PC-9 (cell line): ENCODE data around the gene UBN1. TPM values are rescaled to one million over a fixed set of nuclear protein-coding genes. Genes with fewer than 3 reads are reported as not detected.

Source experiments
- BruUV-seq: library from RNA; stranded (reverse); fragments of 400-500 nt; replicated peaks from 2 replicates; lab custom pipeline; 2021; lab: Mats Ljungman, UMichigan
- CTCF ChIA-PET: fragments of 300-600 bp; sonication (Branson Sonifier 250); formaldehyde crosslinking; loops from one replicate; lab custom pipeline; 2022; ENCODE audit warnings: antibody characterized with exemption; lab: Charles Lee
- POLR2A ChIA-PET: fragments of 300-600 bp; sonication (Branson Sonifier 250); formaldehyde crosslinking; loops from one replicate; lab custom pipeline; 2022; ENCODE audit warnings: antibody characterized with exemption; ENCODE audit not compliant: unreplicated experiment; lab: Charles Lee
- DNase-seq, 2 experiments: peaks; one replicate each; pipeline versions ENCODE4 v3.0.0 to v3.0.0-alpha.2; 2015 to 2022; ENCODE audit warnings: mixed read lengths in 1 of 2
- H2AFZ ChIP-seq: fragments of 200-600 bp; sonication (generic); 2 replicates; pipeline ENCODE4 v1.8.1; 2017; ENCODE audit warnings: antibody characterized with exemption
- H3F3A ChIP-seq: fragments of 200-600 bp; sonication (generic); 2 replicates; pipeline ENCODE4 v1.8.1; 2017; ENCODE audit warnings: antibody characterized with exemption, mild to moderate bottlenecking, low read depth; ENCODE audit not compliant: insufficient read depth
- H3K27ac ChIP-seq: fragments of 200-600 bp; sonication (generic); 2 replicates; pipeline ENCODE4 v1.6.1; 2016; ENCODE audit warnings: mixed run types
- H3K27me3 ChIP-seq: fragments of 200-600 bp; sonication (generic); 2 replicates; pipeline ENCODE4 v1.6.1; 2016; ENCODE audit warnings: low read depth, mixed run types; ENCODE audit not compliant: insufficient read depth
- H3K36me3 ChIP-seq: fragments of 200-600 bp; sonication (generic); 2 replicates; pipeline ENCODE4 v1.6.1; 2016; ENCODE audit warnings: low read depth, mixed run types
- H3K4me1 ChIP-seq: fragments of 200-600 bp; sonication (generic); replicated peaks from 2 replicates; pipeline ENCODE4 v1.6.1; 2016; ENCODE audit warnings: mixed run types; ENCODE audit not compliant: insufficient read depth
- H3K4me2 ChIP-seq: fragments of 200-600 bp; sonication (generic); 2 replicates; pipeline ENCODE4 v1.6.1; 2017; ENCODE audit warnings: mixed run types
- H3K4me3 ChIP-seq: fragments of 200-600 bp; sonication (generic); 2 replicates; pipeline ENCODE4 v1.6.1; 2016; ENCODE audit warnings: mixed run types
- H3K79me2 ChIP-seq: fragments of 200-600 bp; sonication (generic); 2 replicates; pipeline ENCODE4 v1.6.1; 2017; ENCODE audit warnings: low read depth, mixed run types
- H3K9me2 ChIP-seq: fragments of 200-600 bp; sonication (generic); 2 replicates; pipeline ENCODE4 v1.8.1; 2017; ENCODE audit warnings: mild to moderate bottlenecking; ENCODE audit not compliant: insufficient read depth
- H3K9me3 ChIP-seq: fragments of 200-600 bp; sonication (generic); 2 replicates; pipeline ENCODE4 v1.8.1; 2016; ENCODE audit warnings: low read depth; ENCODE audit not compliant: insufficient read depth
- H4K20me1 ChIP-seq: fragments of 200-600 bp; sonication (generic); 2 replicates; pipeline ENCODE4 v1.8.1; 2017; ENCODE audit not compliant: insufficient read depth
- CTCF ChIP-seq: fragments of 200-600 bp; sonication (generic); conservative IDR thresholded peaks from 2 replicates; pipeline ENCODE4 v1.6.1; 2017; ENCODE audit warnings: mixed run types, antibody characterized with exemption, mild to moderate bottlenecking, moderate library complexity
- EZH2 ChIP-seq: fragments of 200-600 bp; sonication (generic); IDR thresholded peaks from 2 replicates; pipeline ENCODE4 v1.8.0; 2017; ENCODE audit warnings: antibody characterized with exemption, low read depth
- intact Hi-C: fragments of 100-400 bp; cut with micrococcal nuclease; formaldehyde crosslinking; loops from one replicate; pipeline ENCODE4 v1.10.0; 2022; ENCODE audit not compliant: unreplicated experiment
- total RNA-seq: library from RNA; stranded (reverse); gene quantifications from 2 replicates; pipeline ENCODE4 v1.2.3, GENCODE V29; 2021

The UBN1 gene
- total RNA-seq, 1 experiment from 2014 or later: 44.1 TPM

- no peak for DNase-seq
- Histone ChIP-seq H3K79me2 (no peaks in the 10 kb centered on the region), H3K27me3 (no peaks in the 10 kb centered on the region), H3K9me2 (no peaks in the 10 kb centered on the region), H3K4me3 (no peak overlapping the region), H4K20me1 (peaks cover 26% of the 10 kb centered on the region), H3K9me3 (no peaks in the 10 kb centered on the region), H2AFZ (no peak overlapping the region), H3K36me3 (peaks cover 22% of the 10 kb centered on the region; the same call in 1 of the 2 replicates), H3F3A (peaks cover 31% of the 10 kb centered on the region), H3K27ac (no peak overlapping the region), H3K4me1 (peaks cover 19% of the 10 kb centered on the region), H3K4me2 (no peak overlapping the region)
- intact Hi-C loops: no loop called here
- ChIA-PET CTCF (no interaction called here), POLR2A (interaction anchor here (0.6 kb wide), 2 partner anchors 212 to 286 kb away, joined by 3 to 4 read pairs; no protein-coding TSS in a partner anchor)
- BruUV-seq: no TSS peak
- no peak for TF ChIP-seq EZH2
- no peak for TF ChIP-seq CTCF
Measured at GRCh38 chr16:4877380-4877685, 30.1 kb downstream of the UBN1 start.

GRCh38 chr16:4879049-4879448 lies 31.8 kb downstream of the UBN1 start:
- Histone ChIP-seq H3K9me2 (no peaks in the 10 kb centered on the region), H3K4me1 (peaks cover 31% of the 10 kb centered on the region), H4K20me1 (peaks cover 38% of the 10 kb centered on the region), H3K9me3 (no peaks in the 10 kb centered on the region), H3K36me3 (peaks cover 29% of the 10 kb centered on the region), H3K79me2 (no peaks in the 10 kb centered on the region), H3F3A (peaks cover 45% of the 10 kb centered on the region), H3K27ac (no peak overlapping the region), H3K27me3 (no peaks in the 10 kb centered on the region), H3K4me2 (no peak overlapping the region), H3K4me3 (no peak overlapping the region), H2AFZ (no peak overlapping the region)
- ChIA-PET POLR2A (no interaction called here), CTCF (interaction anchor here (0.6 kb wide), 1 partner anchor 19 kb away, joined by 3 read pairs; no protein-coding TSS in a partner anchor)
- TF ChIP-seq CTCF (no peak), EZH2 (no peak)
- DNase-seq: no peak
- intact Hi-C loops: no loop called here
- no TSS peak for BruUV-seq

- CTCF ChIA-PET: no interaction called here
- POLR2A ChIA-PET: no interaction called here
- peaks cover 31% of the 10 kb centered on the region for H3K4me1 ChIP-seq
- H3K9me3 ChIP-seq: no peaks in the 10 kb centered on the region
- no peaks in the 10 kb centered on the region for H3K9me2 ChIP-seq
- peaks cover 39% of the 10 kb centered on the region for H3K36me3 ChIP-seq
- H3K27ac ChIP-seq: no peak overlapping the region
- intact Hi-C loops: no loop called here
- BruUV-seq: no TSS peak
- H2AFZ ChIP-seq: no peak overlapping the region
- H3K4me2 ChIP-seq: no peak overlapping the region
- H3K4me3 ChIP-seq: no peak overlapping the region
- H3K27me3 ChIP-seq: no peaks in the 10 kb centered on the region
- TF ChIP-seq EZH2 (no peak), CTCF (no peak)
- peaks cover 46% of the 10 kb centered on the region for H4K20me1 ChIP-seq
- H3K79me2 ChIP-seq: no peaks in the 10 kb centered on the region
- peaks cover 50% of the 10 kb centered on the region for H3F3A ChIP-seq
- DNase-seq: no peak
Measured at GRCh38 chr16:4880006-4880580, 32.8 kb downstream of the UBN1 start.
